ENCODE measurements around the gene MIPEP. TPM values are rescaled to one million over a fixed set of nuclear protein-coding genes. Genes with fewer than 3 reads are reported as not detected.
"Not testable (repeated sequence)": the region's sequence is repeated elsewhere in the genome, so short reads cannot be mapped to it uniquely, and the experiment has no call there.

The MIPEP gene
- total RNA-seq, 1 donor from 2014 or later: 29.9 TPM

DNA sequence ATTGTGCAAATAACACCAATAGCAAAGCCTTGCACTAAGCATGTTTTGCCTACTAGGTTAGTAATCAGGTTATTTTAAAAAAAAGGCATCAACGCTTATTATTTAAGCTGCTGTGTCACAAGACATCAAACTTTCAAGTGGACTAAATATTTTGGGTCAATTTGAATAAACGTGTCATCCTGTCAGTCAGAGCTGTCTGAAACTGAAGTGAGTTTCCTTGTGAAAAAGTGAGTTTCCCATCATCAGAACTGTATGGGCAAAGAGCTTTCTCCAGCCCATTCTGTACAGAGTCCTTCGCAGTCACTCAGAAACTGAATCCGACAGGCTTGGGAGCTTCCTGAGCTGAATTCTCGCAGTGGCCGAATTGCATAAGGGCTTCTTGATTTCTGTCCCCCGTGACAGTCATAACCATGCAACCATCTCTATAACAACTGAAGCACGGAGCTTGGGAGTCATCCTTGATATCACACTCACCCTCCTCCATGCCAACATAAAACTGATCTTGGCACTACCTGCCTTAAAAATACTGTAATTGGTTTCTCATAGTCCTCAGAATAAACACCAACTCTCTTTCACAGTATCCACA lies 139.8 kb downstream of the MIPEP start:
- no peak for DNase-seq (ENCODE audit: low spot score)

DNA sequence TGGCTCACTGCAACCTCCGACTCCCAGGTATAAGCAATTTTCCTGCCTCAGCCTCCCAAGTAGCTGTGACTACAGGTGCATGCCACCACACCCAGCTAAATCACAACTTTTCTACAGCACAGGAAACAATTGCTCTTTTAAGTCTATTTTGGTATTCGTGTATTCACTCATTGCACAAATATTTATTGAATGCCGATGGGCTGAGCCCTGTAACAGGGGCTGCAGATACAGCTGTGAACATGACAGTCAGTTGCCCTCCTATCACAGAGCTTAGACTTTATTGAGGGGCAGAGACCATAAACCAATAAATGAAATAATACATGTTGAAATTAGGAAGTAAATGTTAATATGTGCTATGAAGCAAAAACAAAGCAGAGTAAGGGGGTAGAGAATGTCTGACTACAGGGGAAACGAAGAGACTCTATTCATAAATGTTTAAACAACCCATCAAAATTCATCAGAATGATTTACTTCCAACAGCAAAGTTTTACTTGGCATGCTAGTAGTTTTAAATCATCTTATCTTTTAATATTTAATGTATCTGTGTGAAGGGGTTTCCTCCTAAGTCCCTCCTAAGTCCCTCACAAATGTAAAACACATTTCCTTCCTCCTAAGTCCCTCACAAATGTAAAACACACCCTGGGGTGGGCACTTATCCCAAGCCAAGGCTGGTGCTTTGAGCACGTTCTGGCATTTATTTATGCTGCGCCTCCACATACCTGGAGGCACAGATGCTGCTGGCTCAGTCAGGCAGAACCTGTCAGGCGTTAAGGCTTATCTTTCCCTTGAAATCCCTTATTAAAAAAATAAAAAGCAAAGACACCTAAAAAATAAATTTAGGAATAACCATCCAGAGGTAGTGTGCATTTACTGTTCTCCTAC lies 140.8 kb downstream of the MIPEP start:
- DNase-seq (ENCODE audit: low spot score): no peak

DNA sequence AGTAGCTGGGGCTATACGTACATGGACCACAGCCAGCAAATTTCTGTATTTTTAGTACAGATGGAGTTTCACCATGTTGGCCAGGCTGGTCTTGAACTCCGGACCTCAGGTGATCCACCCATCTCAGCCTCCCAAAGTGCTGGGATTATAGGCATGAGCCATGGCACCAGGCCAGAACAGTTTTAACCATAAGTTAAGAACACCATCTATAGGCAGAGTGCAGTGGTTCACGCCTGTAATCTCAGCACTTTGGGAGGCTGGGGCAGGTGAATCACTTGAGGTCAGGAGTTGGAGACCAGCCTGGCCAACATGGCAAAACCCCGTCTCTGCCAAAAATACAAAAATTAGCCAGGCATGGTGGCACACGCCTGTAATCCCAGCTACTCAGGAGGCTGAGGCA lies 143.1 kb downstream of the MIPEP start:
- DNase-seq (ENCODE audit: low spot score): not testable (repeated sequence)

DNA sequence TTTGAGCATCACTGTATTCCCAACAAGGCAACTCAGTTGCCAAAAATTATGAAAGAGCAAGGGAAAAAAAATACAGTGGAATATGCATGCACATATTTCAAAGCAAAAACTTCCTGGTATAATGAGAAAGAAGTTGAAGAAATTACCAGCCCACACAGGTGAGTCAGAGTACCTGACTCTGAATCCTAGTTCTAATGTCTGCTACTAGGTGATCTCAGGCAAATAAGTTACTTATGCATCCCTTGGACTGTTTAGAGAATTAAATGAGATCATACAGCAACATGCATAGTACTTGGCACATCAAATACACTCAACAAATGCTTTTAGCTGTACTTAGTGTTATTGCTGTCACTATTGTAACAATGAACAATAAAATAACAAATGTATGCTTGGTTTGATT lies 144.9 kb downstream of the MIPEP start:
- DNase-seq (ENCODE audit: low spot score): no peak

DNA sequence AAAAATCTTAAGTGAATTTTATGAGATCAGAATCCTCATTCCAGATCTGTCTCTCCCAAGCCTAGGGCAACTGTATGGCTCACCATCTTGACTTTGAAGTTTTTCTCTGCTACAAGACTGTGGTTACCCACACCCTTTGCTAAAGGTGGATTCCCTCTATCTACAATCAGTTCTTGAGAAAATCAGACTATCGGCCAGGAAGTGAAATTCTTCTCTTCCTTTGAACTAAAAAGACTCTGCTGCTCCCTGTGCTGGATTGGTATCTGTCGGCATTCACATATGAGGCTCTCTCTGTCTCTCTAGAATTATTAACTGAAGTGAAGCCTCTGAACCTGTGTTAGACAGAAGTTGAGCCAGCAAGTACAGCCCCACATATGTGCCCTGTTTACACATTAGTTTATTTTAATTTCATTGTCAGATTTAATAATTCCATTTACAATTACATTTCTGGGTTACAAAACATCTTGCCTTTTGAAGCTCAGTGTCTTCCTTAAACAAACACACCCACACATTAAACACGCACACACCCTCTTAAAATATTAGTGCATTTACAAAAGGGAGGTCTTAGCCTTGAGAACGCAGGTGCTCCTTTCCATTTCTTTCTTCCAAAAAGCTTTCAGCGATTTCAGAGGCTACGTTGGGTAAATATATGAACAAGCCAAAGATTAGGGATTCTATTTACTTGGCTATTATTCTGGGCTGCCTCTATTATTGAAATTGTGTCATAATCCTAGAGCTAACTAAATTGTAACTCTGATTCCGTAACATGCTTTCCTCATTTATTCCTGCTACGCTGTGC lies 145.7 kb downstream of the MIPEP start:
- peak; percentile 53 for DNase-seq (ENCODE audit: low spot score)

DNA sequence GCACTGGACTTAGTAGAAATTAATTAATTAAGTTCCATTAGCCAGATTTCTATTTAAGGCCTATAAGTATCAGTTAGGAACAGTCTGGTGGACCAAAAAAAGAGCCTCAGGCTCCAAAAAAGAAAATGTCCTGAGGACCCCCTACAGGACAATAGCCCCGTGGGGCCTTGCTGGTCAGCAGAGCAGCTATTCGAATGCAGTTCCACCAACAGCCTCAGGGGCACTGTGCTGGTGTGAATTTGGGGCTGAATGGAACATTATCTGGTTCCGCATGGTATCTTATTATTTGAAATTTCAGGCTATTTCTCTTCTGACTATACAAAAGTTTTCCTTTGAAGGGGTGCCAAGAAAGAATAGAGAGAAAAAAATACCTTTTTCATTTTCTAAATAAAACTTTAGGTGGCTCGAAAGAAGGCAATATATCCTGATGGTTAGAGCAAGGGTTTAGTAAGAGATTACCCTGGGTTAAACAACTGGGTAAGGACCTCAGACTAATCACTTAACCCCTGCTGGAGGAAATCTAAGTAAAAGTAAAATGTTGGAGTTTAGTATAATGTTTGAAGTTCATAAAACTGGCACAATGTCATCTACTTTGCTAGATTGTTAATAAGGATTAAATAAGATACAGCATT lies 147.2 kb downstream of the MIPEP start:
- no peak for DNase-seq (ENCODE audit: low spot score)

DNA sequence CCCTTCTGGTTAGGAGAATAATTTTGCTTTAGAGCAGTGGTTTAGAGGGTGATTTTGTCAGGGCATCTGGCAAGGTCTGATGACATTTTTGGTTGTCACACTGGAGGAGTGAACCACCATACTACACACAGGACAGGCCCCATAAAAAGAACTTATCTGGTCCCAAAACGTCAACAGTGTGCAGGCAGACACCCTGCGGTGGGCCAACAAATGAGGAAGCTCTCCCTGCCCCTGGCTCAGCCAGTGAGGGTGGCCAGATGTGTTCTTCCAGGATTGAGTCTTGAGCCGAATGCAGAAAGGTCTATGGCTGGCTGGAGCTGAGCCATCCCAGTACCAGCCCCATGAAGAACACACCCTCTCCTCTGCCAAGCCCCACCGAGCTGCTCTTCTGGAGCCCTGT lies 149.2 kb downstream of the MIPEP start:
- no peak for DNase-seq (ENCODE audit: low spot score)

DNA sequence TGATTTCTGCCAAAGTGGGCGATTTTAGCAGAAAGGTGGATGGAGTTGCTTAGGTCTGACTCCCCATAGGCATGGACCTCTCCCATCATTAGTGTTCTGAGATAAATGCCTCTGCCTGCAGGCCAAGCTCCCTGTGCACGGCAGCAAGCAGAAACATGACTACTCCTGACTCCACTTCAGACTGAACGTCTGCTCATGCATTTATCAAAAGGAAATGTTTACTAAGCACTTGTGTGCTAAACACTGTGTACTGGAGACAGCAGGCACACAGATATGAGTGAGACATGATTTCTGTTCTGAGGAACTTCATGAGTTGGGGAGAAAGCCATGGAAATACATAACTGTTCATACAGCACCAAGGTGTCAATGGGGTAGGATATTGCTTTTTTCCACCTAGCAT lies 149.6 kb downstream of the MIPEP start:
- peak; percentile 59 for DNase-seq (ENCODE audit: low spot score)

DNA sequence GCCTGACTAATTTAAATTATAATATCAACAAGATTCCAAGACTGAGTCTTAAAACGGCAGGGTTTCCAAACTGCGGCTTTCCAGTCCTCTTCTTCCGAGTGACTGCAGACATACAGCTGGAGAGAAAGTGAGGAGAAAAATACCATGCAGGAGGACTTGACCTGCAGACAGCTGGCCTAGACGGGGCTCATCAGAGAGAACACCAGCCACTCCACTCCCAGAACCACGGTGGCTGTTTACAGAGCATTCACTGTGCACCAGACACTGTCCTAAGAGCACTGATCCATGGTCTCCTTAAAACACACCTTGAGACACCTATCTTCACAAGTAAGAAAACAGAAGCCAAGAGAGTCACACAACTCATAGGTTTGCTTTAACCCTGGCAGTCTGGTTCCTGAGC lies 152.7 kb downstream of the MIPEP start:
- no peak for DNase-seq (ENCODE audit: low spot score)

DNA sequence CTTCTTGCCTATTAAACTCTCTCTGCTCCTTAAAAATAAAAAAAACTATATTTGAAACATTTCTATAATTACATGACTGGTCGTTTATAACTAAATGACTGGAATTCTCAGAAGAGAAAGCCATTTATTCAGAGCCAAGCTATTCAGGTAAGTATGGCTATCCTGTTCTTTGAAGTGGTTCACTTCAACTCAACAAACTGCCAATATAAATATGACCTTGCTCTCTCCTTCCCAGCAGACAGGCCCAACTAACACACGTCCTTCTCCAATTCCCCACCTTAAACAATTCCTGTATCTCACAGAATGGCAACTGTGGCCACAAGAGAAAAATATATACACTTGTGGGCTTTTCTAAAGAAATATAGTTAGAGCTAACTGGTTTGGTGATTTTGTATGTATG lies 153.9 kb downstream of the MIPEP start:
- DNase-seq (ENCODE audit: low spot score): no peak

DNA sequence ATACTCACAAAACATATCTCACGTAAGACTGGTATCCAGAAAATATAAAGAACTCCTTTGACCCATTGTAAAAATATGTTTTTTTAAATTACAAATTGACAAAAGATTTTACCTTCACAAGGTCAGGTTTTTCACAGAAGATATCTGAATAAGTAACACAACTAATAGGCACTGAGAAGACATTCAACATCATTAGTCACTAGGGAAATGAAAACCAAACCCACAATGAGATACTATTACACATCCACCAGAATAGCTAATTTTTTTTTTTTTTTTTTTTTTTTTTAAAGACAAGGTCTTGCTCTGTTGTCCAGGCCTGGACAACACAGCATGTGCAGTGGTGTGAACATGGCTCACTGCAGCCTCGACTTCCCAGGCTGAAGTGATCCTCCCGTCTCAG lies 157.5 kb downstream of the MIPEP start:
- DNase-seq (ENCODE audit: low spot score): no peak

DNA sequence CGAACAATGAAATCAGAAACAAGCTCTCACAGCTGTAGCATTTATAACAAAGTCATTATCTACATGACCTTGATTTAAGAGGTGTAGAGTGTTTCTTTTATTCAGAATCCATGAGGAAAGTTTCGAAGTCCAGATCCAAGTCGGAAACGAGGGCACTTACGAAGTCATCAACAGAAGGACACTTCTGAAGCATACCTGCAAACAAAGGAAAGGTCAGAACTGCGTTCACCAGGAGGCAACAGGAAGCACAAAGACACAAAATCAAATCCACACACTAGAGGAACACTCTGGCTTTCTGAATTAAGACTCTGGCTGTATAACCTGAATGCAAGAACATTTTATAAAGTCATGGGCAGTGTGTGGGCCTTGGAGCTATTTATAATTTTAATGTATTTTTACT lies 158.9 kb downstream of the MIPEP start:
- DNase-seq (ENCODE audit: low spot score): no peak

DNA sequence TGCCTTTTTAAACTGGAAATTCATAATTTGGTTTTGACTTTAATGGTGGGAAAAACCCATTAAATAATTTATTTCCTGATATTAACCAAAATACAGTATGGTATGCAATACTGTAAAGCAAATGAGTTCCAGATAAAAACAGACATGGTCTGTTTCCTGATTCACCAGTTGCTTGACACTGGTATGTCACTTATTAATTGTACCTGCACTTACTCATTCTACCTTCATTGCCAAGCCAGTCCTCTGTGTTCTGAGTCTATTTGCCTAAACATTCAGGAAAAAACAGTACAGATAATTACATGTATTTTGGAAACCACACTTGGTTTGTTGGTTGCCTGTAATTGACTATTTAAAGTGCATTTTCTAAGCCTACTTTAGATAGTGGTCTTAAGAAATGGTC lies 159.7 kb downstream of the MIPEP start:
- no peak for DNase-seq (ENCODE audit: low spot score)

DNA sequence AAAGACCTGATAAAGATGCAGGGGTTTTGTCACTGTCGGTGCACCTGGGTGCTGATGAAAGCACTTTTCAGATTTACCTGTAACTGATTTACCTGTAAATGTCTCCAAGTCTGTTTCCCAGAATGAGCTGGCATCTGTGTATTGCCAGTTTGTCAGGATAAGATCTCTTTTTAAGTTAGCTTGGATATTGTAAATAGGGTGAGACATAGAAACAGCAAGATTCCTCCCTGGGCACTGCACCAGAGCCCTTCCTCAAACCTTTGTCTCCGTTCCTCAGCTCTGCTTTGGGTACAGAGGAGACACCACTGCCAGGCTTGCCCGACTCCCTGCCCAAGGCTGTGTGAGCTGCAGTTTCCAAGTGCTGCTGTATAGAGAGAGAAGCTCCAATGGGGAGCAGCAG lies 160.4 kb downstream of the MIPEP start:
- no peak for DNase-seq (ENCODE audit: low spot score)

DNA sequence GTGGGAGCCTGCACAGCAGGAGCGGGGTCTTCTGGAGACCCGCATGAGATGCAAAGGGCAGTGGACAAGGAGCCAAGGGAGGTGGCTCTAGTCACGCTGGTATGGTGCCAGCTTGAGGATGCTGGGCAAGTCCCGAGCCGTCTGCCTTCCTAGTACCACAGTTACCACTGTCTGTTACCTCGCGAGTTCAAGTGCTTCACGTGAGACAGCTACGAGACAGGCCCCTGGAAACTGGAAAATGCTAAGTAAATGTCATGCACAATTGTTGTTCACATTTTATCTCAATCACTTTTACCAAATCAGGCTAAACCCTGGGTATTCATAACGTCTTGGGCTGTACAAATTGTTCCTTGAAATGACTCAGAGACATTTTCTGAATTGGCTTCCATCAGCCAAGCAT lies 163.3 kb downstream of the MIPEP start:
- no peak for DNase-seq (ENCODE audit: low spot score)

DNA sequence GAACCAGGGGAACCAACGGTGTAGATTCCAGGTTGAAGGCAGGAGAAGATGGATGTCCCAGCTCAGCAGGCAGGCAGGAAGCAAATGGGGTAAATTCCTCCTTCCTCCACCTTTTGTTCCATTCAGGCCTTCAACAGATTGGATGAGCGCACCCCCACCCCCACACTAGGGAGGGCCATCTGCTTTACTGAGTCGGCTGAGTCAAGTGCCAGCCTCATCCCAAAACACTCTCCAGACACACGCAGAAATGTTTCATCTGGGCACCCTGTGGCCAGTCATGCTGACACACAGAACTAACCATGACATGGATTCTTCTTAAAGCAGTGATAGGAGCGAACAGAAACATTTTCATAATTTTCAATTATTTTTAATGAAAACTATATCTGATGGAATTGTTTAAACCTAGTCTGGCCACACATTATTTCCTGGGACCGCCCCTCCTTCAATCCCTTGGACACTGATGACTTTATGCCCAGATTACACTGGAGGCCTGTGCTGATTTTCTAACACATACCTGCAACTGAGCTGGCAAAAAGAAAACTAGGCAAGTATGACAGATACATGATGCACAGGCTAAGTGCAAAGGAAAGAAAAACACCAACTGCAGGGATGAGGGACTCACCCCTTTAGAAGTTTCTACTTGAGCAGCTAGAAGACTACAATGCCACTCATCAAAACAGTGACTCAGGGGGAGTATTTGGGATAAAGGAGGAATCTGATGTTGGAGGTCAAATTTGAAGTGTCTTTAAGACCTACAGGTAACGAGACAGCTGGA lies 164.8 kb downstream of the MIPEP start:
- DNase-seq (ENCODE audit: low spot score): no peak

DNA sequence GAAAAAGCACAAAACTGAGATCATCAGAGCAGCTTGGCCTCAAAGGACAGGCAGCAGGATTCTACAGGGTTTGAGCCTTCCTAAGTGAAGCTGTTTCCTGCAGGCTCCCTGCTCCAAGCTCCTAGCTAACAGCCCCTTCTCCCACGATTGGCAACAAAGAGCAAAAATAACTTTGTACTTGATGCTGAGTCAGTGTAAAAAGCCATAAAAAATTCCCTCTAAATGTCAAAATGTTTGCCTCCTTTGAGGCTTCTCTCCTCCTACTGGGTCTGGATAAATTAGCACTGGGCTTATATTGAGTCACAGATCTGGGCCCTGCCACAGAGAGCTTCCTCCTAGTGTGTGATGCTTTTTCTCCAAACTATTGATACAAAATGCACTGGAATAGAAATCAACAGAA lies 165.7 kb downstream of the MIPEP start:
- peak; percentile 87 for DNase-seq (ENCODE audit: low spot score)

DNA sequence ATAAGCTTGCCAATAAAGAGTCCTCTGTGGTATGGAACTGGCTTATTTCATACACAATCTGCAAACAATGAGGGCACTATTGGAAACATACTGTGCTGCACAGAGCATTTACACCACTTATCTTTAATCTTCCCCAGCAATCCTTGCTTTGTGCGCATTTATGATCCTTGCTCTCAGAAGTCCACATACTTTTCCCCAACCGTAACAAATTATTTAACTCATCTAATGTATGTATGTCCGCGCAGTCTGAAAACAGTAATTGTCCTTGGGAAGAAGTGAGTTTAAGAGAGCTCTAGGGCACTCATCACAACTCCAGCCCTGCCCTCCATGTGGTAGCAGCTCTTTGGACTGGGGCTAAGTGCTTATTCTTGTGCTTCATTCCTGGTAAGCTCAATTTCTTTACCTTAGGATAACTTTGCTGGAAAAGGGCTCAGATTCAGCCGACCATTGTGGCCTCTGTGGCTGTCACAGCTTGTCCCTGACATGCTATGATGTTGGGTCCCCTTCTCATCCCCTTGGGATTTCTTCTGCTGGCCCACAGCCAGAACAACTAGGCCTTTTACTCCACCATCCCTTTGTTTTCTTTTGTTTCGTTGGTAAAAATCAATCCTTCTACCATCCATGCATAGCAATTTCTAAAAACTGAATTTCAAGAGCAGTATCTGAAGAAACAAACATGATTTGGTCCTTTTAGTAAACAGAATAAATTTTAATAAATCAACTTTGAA lies 166.3 kb downstream of the MIPEP start:
- peak; percentile 44 for DNase-seq (ENCODE audit: low spot score)

DNA sequence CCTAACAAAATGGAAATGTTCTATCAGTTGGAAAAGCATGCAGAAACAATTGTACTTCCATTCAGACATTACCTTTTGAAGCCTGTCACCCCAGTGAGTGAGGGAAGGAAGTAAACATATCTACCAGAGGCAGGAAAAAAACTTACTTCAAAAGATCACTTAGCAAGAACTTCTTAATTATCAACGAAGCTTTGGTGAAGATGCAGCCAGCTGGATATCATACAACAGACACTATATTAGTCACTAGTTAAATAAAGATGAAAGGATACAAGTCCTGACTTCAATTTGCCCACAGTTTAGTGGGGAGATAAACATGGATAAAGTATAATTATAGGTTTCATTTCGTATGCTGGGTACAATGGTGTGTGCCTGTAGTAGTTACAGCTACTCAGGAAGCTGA lies 170.2 kb downstream of the MIPEP start:
- peak; percentile 33 for DNase-seq (ENCODE audit: low spot score)

DNA sequence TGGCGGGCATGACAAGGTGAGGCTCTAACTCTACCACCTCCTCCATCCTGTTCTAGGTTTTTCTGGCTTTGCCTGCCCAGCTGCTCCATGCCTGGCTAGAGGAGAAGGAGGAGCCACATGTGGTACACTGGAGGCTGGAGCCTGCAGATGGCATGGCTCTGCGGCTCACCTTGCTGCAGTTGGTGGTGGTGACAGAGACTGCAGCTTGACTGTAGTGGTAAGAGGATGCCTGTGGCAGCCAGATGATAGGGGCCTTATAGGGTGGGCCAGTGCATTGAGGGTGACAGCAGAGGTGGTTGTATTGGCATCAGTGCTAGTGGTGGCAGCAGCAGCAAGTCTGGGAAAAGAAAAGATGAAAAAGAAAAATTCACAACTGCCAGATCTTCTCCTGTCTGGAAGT lies 172.8 kb downstream of the MIPEP start:
- DNase-seq (ENCODE audit: low spot score): no peak
